OCI-LY3 (cell line): Measurements from ENCODE around the gene CCDC85A.

Source experiments
- EZH2phosphoT487 ChIP-seq: fragments of 200-600 bp; shearing (Covaris generic); IDR thresholded peaks from 2 replicates; pipeline ENCODE4 v1.6.1; 2018; ENCODE audit warnings: antibody characterized with exemption, mixed run types, low read depth
- TF ChIP-seq, protein P1 (sequence below): fragments of 200-600, 300-600 bp; sonication (generic); IDR thresholded peaks from 2 replicates; pipeline ENCODE4 v1.5.1; 2014; ENCODE audit warnings: antibody characterized with exemption, low read length, low read depth

DNA sequence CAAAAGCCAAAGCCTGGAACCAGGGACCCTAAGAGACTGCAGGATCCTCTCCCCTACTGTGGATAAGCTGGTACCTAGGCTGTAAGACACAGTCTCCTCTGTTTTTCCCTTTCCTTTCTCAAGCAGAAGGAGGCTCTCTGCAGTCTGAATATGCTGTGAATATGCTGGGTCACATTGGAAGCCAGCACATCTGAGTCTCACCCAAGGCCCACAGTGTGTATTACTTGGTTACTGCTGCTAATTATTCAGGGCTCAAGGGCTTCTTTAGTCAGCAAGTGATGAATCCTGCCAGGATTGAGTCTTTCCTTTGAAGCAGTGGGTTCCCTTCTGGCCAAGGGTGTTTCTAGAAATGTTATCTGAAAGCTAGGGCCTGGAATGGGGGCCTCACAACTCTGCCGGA, 60.7 kb downstream of the CCDC85A start:
- TF ChIP-seq EZH2phosphoT487 = no peak
- TF ChIP-seq, protein P1, sequence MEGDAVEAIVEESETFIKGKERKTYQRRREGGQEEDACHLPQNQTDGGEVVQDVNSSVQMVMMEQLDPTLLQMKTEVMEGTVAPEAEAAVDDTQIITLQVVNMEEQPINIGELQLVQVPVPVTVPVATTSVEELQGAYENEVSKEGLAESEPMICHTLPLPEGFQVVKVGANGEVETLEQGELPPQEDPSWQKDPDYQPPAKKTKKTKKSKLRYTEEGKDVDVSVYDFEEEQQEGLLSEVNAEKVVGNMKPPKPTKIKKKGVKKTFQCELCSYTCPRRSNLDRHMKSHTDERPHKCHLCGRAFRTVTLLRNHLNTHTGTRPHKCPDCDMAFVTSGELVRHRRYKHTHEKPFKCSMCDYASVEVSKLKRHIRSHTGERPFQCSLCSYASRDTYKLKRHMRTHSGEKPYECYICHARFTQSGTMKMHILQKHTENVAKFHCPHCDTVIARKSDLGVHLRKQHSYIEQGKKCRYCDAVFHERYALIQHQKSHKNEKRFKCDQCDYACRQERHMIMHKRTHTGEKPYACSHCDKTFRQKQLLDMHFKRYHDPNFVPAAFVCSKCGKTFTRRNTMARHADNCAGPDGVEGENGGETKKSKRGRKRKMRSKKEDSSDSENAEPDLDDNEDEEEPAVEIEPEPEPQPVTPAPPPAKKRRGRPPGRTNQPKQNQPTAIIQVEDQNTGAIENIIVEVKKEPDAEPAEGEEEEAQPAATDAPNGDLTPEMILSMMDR = no peak
